Ectodermal cell (in vitro differentiated cells): ENCODE data around the gene CHTF8. TPM values are rescaled to one million over a fixed set of nuclear protein-coding genes. Genes with fewer than 3 reads are reported as not detected.

Source experiments
- H3K27ac ChIP-seq: 2 replicates; pipeline ENCODE4 v1.7.0; 2013; ENCODE audit warnings: mild to moderate bottlenecking, low read depth, low read length; ENCODE audit not compliant: insufficient read depth, poor library complexity, severe bottlenecking
- H3K27me3 ChIP-seq: 2 replicates; pipeline ENCODE4 v1.7.0; 2013; ENCODE audit warnings: mild to moderate bottlenecking, low read length; ENCODE audit not compliant: insufficient read depth, control insufficient read depth, poor library complexity, severe bottlenecking
- H3K36me3 ChIP-seq: one replicate; pipeline ENCODE4 v1.7.0; 2013; ENCODE audit warnings: low read length; ENCODE audit not compliant: control insufficient read depth, insufficient read depth
- H3K4me1 ChIP-seq: one replicate; pipeline ENCODE4 v1.7.0; 2013; ENCODE audit warnings: low read length; ENCODE audit not compliant: control insufficient read depth, insufficient read depth
- H3K4me3 ChIP-seq: 2 replicates; pipeline ENCODE4 v1.7.0; 2013; ENCODE audit warnings: low read depth, low read length, control low read depth; ENCODE audit not compliant: insufficient read depth
- H3K9me3 ChIP-seq: 2 replicates; pipeline ENCODE4 v1.7.0; 2013; ENCODE audit warnings: mild to moderate bottlenecking, low read length, moderate library complexity; ENCODE audit not compliant: control insufficient read depth
- WGBS, 2 experiments: methylation state at CpG; one replicate each; pipeline ENCODE4 v1.1.7; 2013; ENCODE audit warnings: missing lambda C conversion rate in 2 of 2; 5-methylcytosine and 5-hydroxymethylcytosine counted together
- polyA plus RNA-seq, 4 experiments: library from polyadenylated mRNA; stranded (reverse); fragments of 50-300 nt; gene quantifications; one replicate each; pipeline ENCODE4 v1.2.3, GENCODE V29; 2013

Gene CHTF8, protein sequence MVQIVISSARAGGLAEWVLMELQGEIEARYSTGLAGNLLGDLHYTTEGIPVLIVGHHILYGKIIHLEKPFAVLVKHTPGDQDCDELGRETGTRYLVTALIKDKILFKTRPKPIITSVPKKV
- 133 TPM for polyA plus RNA-seq (2013, experiment 1 of 4)
- polyA plus RNA-seq (2013, experiment 2 of 4), result 142 TPM
- polyA plus RNA-seq (2013, experiment 3 of 4), result 124 TPM
- polyA plus RNA-seq (2013, experiment 4 of 4), result 147 TPM

DNA sequence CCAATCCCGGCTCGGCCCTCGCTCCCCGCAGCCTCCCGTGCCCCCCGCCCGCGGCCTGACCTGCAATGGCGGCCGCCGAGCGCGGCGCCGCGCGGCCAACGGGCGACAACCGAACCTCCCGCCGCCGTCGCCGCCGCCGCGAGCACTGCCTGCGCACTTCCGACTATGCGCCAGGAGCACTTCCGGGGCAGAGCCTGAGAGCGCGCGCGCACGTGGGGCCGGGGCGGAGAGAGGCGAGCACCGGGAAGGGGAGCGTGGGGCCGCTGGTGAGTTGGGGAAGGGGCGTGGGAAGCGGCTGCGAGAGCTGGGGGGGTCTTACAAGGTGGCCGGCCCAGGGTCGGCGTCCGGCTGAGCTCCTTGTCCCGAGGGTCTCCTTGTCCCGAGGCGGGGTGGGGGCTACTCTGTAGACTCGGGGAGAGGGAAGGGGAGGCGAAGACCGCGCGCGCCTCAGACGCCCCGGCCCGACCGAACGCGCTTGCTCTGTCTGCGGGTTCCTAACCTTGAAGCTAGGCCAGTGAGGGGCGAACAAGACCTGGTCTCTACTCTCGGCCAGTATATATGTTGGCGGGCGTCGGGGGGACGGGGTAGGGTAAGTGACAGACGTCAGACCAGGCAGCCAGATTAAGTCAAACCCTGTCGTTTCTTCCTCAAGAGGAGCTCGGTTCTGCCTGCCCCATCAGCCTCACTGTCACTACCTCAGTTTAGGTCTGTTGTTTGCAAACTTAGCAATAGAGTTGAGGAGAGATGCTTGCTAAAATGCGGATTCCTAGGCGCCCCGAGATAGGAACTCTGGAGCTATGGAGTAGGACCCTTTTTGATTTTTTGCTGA, at the start of gene CHTF8, which contains the start of gene UTP4:
Gene CHTF8, minus strand, starts transcription at position 165 of the 829 bp plus-strand sequence. CDS start 11,130 bp downstream, outside the sequence.
Gene UTP4, plus strand, starts transcription at position 226 of the 829 bp plus-strand sequence. CDS start 811 bp downstream, outside the sequence.
- H3K36me3 ChIP-seq, result peaks cover 6% of the 10 kb centered on the region
- H3K9me3 ChIP-seq, result no peaks in the 10 kb centered on the region
- WGBS, 2 experiments, result 1% methylated on average over 78 of the region's 78 CpGs
- H3K27ac ChIP-seq, result peak within 1 kb of the TSS; percentile 94
- peak within 1 kb of the TSS; percentile 84 for H3K4me3 ChIP-seq
- H3K4me1 ChIP-seq, result peaks cover 16% of the 10 kb centered on the region
- no peaks in the 10 kb centered on the region for H3K27me3 ChIP-seq

DNA sequence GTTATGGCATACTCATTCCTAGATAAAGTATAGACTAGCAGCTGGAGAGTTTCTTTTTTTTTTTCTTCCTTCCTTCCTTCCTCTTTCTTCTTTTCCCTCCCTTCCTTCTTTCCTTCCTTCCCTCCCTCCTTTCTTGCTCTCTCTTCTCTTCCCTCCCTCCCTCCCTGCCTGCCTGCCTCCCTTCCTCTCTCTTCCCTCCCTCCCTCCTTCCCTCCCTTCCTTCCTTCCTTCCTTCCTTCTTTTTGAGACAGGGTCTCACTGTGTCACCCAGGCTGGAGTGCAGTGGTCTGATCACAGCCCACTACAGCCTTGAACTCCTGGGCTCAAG, 47.6 kb upstream of the CHTF8 start:
- Histone ChIP-seq H3K4me3 (no peak overlapping the region), H3K36me3 (no peaks in the 10 kb centered on the region), H3K27me3 (no peaks in the 10 kb centered on the region), H3K4me1 (no peaks in the 10 kb centered on the region), H3K9me3 (no peaks in the 10 kb centered on the region), H3K27ac (no peak overlapping the region)

DNA sequence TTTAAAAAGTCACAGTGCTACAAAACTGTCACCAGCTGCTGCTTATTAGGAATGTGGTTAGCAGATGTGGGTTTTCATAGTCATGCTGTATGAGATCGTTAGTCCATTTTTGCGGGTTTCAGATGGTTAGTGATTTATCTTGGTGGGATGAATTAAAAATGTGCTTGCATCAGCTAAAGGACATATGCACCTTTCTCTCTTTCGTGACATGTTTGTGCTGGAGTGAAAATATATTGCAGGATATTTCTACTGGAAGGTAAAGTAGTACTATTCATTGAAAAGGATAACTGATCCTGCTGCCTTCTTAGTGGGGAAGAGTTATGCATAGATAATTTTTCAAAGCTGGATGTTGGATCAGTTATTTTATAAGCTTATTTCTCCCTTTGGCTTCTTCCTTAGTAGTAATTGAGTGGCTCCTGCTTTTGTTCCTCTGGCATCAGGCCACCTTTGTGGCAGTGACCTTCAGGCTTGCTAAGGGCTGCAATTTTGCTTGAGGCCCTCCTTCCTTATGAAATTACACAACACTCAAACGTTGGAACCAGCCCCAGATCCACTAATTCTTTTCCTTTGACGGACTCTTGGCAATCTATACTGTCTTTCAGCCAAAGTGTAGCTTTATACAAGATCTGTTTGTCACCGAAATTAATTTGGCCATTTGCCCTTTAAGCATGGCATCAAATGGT, 47.1 kb upstream of the CHTF8 start:
- H3K4me1 ChIP-seq, result no peaks in the 10 kb centered on the region
- no peak overlapping the region for H3K27ac ChIP-seq
- H3K27me3 ChIP-seq, result no peaks in the 10 kb centered on the region
- no peaks in the 10 kb centered on the region for H3K9me3 ChIP-seq
- H3K4me3 ChIP-seq, result no peak overlapping the region
- 87 to 88% methylated on average over 6 of the region's 6 CpGs for WGBS, 2 experiments
- no peaks in the 10 kb centered on the region for H3K36me3 ChIP-seq

DNA sequence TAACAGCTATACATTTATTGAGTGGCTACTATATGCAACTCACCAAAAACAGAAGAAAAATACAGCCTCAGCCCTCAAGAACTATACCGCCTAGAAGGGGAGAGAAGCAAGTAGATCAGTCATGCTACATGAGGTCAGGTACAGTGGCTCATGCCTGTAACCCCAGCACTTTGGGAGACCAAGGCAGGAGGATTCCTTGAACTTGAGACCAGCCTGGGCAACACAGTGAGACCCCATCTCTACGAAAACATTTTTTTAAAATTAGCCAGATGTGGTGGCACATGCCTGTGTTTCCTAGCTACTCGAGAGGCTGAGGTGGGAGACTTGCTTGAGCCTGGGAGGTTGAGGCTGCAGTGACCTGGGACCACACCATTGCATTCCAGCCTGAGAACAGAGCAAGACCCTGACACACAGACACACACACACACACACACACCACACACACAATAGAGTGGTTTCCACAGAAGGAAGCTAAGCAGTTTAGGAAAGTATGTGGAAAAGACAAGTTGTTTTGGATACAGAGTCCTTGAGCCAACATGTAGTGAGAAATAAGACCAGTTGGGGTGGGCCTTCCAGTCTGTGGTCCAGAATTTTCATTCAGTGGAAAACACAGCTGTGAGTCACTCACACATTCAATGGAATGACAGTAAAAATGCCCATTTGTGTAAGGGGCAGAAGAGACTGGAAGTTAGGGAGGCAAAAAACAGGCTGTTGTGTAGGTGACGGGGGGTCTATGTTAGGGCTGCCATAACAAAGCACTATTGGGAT, 43.8 kb upstream of the CHTF8 start:
- Histone ChIP-seq H3K27me3 (no peaks in the 10 kb centered on the region), H3K4me1 (no peaks in the 10 kb centered on the region), H3K27ac (no peak overlapping the region), H3K4me3 (no peak overlapping the region), H3K9me3 (no peaks in the 10 kb centered on the region), H3K36me3 (no peaks in the 10 kb centered on the region)
- 90 to 91% methylated on average over 4 of the region's 4 CpGs for WGBS, 2 experiments

DNA sequence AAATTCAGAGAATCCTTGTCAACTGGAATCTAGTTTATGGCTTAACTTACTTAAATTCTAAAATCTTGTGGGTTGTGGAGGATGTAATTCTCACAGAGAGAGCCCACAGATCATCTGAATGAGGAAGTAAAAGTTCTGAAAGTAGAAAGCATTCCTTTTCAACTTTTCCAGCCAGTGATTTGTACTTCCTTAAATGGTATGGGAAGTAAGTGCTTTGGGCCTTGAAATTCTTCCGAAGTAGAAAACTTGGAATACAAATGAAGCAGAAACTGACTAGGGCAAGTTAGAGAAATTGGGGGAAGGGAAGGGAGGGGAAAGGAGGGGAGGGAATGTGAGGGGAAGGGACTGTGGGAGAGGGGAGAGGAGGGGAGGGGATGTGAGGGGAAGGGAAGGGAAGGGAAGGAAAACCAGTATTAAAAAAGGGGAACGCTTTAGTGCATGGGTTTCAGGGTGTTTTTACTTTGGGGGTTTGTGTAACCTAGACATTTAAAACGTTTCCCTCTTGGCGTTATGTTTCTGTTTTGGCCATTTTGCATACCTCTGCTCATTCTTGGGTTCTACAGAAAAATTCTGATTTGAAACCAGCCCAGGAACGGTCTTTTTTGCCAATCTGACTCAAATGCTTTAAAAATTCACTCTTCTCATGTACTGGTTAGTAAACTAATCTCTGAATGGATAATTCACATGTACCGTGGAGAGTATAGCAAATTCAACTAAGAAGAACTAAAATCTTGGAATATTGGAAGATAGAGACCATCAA, 39.1 kb upstream of the CHTF8 start:
- H3K4me3 ChIP-seq, result no peak overlapping the region
- H3K36me3 ChIP-seq, result peaks cover 21% of the 10 kb centered on the region
- H3K27me3 ChIP-seq, result no peaks in the 10 kb centered on the region
- H3K27ac ChIP-seq, result no peak overlapping the region
- 78 to 82% methylated on average over 6 of the region's 6 CpGs for WGBS, 2 experiments
- H3K4me1 ChIP-seq, result no peaks in the 10 kb centered on the region
- H3K9me3 ChIP-seq, result no peaks in the 10 kb centered on the region

DNA sequence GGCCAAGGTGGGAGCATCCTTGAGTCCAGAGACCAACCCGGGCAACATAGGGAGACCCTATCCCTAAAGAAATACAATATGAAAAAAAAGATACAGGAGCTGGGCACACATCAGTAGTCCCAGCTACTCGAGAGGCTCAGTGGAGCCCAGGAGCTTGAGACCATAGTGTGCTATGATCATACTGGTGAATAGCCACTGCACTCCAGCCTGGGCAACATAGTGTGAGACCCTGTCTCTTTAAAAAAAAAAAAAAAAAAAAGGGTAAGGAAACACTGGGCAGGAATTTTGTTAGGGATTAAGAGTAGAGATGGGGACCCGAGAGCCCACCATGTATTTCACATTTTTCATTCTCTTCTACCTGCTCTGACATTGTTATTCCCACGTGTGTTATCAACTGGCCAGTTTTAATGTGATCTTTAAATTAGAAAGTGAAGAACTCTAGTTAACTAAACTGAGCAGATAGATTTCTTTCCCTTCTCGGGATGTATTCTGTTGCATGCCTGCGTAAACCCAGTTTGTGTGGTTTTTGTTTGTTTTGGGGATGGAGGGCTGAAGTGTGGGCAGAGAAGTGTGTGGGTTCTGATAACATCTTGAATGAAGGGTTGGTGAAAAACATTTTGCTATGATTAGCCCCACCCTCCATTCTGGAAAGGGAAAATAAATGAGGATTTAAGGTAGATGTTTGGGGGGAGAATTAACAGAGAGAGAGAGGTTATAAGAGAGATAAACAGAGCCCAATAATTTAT, 37.4 kb upstream of the CHTF8 start:
- Histone ChIP-seq H3K9me3 (no peaks in the 10 kb centered on the region), H3K4me3 (no peak overlapping the region), H3K36me3 (peaks cover 34% of the 10 kb centered on the region), H3K4me1 (no peaks in the 10 kb centered on the region), H3K27me3 (no peaks in the 10 kb centered on the region), H3K27ac (no peak overlapping the region)
- 94 to 95% methylated on average over 5 of the region's 6 CpGs for WGBS, 2 experiments

DNA sequence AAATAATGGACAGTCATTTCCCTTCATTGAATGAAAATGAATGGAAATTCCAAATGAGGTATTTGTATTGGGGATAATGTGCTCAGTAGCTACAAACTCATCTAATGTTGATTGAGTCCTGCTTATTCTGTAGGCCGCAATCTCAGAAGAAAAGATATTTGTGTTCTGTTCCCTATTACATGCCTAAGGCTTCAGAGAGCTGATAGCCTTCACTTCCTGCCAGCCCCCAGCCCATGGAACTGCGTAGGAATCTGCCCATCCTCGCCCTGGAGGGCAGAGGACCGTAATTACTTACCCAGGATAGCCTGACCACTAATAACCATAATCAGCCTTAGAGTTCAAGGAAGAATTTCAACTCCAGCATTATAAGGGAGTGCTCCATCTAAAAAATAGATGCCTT, 36.7 kb upstream of the CHTF8 start:
- peaks cover 36% of the 10 kb centered on the region for H3K36me3 ChIP-seq
- H3K27me3 ChIP-seq, result no peaks in the 10 kb centered on the region
- no peak overlapping the region for H3K27ac ChIP-seq
- WGBS, 2 experiments, result 90 to 99% methylated on average over 4 of the region's 4 CpGs
- H3K4me1 ChIP-seq, result no peaks in the 10 kb centered on the region
- H3K9me3 ChIP-seq, result no peaks in the 10 kb centered on the region
- H3K4me3 ChIP-seq, result no peak overlapping the region

DNA sequence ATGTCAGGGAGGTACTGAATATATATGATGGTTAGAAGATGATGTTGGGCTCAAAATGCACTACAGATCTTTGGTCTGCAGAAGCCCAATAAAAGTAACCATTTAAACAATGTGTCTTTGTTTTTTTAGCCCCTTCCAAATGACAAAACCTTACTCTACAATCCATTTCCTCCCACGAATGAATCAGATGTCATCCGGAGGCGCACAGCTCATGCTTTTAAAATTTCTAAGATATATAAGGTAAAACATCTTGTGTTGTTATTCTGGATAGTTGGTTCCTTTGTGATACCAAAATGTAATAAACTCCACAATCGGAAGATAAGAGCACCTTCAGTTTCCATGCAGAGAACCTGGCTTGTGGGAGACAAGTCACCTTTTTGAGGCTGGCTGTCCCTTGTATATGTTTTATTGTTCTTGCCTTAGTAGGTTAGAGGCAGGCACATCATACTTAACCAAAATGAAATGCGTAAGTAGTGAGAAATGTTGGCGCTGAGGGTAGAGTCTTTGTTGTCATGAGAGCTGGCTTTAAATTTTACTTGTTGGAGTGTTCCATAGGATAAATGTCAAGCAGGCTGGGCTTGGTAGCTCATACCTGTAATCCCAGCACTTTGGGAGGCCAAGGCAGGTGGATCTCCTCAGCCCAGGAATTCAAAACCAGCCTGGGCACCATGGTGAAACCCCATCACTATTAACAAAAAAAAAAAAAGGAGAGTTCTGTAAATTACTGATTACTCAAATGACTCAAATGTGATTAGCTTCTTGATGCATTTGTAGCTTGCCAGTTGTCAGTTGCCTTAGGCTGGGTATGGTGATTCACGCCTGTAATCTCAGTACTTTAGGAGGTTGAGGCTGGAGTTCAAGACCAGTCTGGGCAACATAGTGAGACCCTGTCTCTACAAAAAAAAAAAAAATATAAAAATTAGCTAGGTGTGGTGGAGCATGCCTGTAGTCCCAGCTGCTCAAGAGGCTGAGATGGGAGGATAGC, 34.9 kb upstream of the CHTF8 start:
- Histone ChIP-seq H3K4me3 (no peak overlapping the region), H3K9me3 (no peaks in the 10 kb centered on the region), H3K27ac (no peak overlapping the region), H3K4me1 (no peaks in the 10 kb centered on the region), H3K36me3 (peaks cover 44% of the 10 kb centered on the region), H3K27me3 (no peaks in the 10 kb centered on the region)
- WGBS, 2 experiments, result 96 to 100% methylated on average over 4 to 7 of the region's 7 CpGs
